HG03520 (cell line): ENCODE measurements around the gene ADNP2.
"Not testable (repeated sequence)": the region's sequence is repeated elsewhere in the genome, so short reads cannot be mapped to it uniquely, and the experiment has no call there.

Experiments
- ATAC-seq: cut with Tn5 transposase; IDR thresholded peaks from one replicate; pipeline ENCODE4 v1.9.1; 2021; ENCODE audit warnings: mild to moderate bottlenecking, moderate library complexity; ENCODE audit not compliant: unreplicated experiment

Gene ADNP2

GRCh38 chr18:80143881-80144280, 34.8 kb downstream of the ADNP2 start:
- no peak for ATAC-seq

- ATAC-seq: no peak
Measured at GRCh38 chr18:80145196-80145804, 36.2 kb downstream of the ADNP2 start.

- peak; percentile 13 for ATAC-seq
Measured at GRCh38 chr18:80147037-80147417, 38.0 kb downstream of the ADNP2 start.

DNA sequence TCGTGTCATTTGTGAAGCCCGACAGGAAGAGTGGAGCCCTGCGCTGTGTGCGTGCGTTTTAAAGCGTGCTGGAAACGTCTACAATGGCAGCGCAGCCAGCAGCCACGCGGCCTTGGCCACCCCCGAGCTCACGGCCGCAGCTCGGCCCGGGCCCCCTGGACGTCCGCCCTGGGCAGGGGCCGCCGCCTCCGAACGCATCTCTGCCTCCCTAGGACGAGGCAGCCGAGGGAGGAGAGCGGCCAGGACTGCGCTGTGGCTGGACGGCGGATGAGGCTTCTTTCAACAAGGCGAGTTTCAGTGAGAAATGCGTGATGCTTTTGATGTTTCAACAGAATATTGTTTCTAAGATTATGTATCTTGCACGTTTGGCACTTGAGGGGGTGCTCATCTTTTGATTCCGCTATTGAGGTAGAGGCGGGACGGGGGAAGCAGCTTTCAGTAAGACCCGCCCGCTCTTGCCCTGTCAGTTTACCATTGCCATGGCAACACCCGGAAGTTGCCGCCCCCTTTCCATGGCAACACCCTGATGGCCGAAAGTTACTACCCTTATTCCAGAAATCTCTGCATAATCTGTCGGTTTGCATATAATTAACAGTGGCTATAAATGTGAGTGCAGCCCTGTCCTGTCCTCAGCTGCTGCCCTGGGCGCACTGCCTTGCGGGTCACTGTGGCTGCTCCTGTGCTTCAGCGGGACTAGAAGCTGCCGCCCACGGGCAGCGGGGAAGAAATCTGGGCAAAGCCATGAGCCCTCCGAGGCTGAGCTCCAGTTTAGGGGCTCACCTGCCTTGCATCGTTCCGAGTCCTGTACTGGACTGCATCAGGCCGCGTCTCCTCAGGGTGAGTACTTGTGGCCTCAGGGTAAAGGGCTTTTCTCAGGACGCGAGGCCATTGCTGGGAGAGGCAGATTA, 38.6 kb downstream of the ADNP2 start:
- ATAC-seq: peak; percentile 92

DNA sequence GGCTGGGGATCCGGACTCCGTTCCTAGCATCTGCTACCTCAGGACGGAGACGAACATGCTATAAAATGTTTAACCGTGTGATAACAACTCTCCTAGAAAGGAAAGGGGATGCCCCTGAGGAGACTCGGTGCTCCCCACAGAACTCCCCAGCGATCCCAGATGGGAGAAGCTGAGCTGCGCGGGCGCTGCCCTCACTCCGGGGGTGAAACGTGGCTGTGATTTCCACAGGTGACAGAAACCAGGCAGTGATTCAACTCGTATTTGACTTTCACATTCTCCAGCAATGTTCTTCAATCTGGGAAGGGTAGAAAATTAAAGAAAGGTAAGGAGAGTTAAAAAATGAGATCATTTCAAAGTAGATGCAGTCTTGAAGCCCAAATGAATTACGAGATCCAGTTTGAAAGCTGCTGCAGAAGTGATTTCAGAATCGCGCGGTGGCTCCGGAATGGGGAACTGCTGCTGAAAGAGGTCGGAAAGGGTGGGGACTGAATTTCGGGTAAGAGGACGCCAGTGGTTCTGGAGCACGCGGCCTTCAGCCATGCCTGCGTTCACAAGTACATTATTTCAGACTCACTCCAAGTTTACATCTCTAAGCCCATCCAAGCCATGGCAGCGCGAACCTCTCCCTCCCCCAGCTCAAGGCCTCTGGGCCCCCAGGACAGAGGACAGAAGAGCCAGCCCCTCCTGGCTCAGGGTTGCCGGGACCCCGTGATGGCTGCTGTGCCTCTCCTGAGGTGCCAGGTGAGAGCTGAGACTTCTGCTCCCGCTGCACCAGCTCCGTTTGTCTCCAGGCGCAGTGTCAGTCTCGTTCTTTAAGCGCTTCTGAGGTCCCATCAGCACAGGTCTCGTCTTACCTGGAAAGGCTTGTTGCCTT, 39.5 kb downstream of the ADNP2 start:
- no peak for ATAC-seq

DNA sequence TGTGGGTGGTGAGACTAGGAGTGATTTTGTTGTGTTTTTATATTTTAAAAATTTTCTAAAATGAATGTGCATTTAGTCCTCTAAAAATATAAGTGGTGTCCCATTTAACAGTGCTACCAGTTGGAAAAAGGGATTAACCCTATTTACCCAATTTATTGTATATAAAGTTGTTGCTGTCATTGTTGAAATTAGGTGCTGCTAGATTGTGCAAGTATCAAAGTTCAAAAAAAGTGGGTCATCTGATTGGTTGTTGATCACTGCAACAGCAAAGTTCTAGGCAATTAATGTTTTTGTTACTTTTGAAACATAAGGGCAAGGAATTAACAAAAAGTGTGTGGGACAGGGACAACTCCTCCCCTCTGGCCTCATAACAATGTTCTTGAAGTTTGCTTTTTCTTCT, 40.6 kb downstream of the ADNP2 start:
- ATAC-seq: no peak

GRCh38 chr18:80154293-80154692, 45.2 kb downstream of the ADNP2 start:
- peak; percentile 90 for ATAC-seq

DNA sequence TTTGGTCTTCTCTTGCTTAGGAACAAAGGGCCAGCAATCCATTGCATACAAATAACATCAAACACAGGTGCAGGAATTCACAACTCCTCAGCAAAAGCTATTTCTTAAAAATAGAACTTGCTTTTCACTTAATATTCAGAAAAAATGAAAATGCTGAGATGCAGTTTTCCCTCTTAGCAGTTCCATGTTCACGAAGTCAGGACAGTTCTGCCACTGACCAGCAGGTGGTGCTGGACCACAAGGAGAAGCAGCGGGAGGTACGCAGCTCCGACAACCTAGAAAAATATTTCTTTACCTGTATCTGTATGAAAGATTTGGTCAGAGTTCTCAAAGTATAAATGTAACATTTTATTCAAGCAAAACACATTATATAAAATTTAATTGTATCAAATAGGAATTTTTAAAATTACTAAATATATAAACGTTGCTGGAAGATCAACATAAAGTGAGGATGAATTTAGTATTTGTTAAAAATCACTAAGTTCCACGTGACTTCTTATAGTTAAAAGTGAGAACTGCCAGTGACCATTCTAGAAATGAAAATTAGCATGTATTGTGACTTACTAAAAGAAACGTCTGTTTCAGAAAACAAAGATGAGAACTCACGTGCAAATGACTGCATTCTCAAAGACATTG, 48.8 kb downstream of the ADNP2 start:
- no peak for ATAC-seq

- ATAC-seq: no peak
Measured at GRCh38 chr18:80158365-80158764, 49.3 kb downstream of the ADNP2 start.

- ATAC-seq: no peak
Measured at GRCh38 chr18:80159713-80160636, 50.9 kb downstream of the ADNP2 start.

- ATAC-seq: no peak
Measured at GRCh38 chr18:80161781-80162417, 52.8 kb downstream of the ADNP2 start.

DNA sequence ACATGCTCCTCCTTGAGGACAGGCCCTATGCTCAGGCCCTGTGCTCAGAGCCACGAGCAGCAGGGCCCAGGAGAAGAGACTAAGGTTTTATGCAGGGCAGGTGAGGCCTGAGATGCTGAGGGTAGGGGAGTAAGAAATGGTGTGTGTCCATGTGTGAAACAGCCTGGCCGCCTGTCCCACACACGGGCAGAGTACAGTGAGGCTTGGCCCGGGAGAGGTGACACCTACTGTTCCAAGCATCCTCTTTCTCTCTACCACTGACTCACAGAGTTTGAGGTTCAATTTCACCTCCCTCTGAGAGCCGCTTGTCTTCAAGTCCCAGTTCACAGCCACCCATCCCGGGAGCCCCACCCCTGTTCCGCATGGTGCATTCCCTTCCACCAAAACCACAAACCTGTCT, 54.1 kb downstream of the ADNP2 start:
- ATAC-seq: no peak

- not testable (repeated sequence) for ATAC-seq
Measured at GRCh38 chr18:80164727-80165355, 55.8 kb downstream of the ADNP2 start.

- ATAC-seq: no peak
Measured at GRCh38 chr18:80166240-80166639, 57.2 kb downstream of the ADNP2 start.

DNA sequence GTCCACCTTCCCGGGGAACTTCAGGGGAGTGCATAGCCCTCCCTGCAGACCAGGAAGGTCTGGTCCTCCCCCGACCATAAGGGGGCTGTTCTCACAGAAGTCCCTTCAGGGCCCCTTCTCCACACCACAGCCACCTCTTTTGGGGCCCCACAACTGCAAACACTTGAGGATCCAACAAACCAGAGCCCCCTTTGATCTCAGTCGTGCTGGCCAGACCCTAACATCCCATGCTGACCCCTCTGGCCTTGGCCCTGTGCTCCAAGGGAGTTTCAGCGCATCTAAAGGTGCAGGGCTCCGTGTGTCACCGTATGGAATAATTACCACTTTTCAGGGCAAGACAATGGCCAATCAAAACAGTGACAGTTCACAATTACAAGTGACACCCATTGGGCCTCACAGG, 57.7 kb downstream of the ADNP2 start:
- no peak for ATAC-seq

- no peak for ATAC-seq
Measured at GRCh38 chr18:80167331-80167730, 58.3 kb downstream of the ADNP2 start.

- ATAC-seq: no peak
Measured at GRCh38 chr18:80167931-80168330, 58.9 kb downstream of the ADNP2 start.

GRCh38 chr18:80168346-80168745, 59.3 kb downstream of the ADNP2 start:
- ATAC-seq: no peak

GRCh38 chr18:80168982-80169381, 59.9 kb downstream of the ADNP2 start:
- ATAC-seq: no peak
